Smooth muscle cell (in vitro differentiated cells): ENCODE results near the gene SENP3. TPM values are rescaled to one million over a fixed set of nuclear protein-coding genes. Genes with fewer than 3 reads are reported as not detected.

Experiments used
- DNase-seq: peaks from one replicate; lab custom pipeline; 2025; ENCODE audit not compliant: unreplicated experiment; lab: John Stamatoyannopoulos, UW
- H2AFZ ChIP-seq: fragments of 200-600 bp; sonication (generic); 2 replicates; pipeline ENCODE4 v1.6.0; 2016; ENCODE audit warnings: antibody characterized with exemption, low read depth, mild to moderate bottlenecking
- H3F3A ChIP-seq: fragments of 200-600 bp; sonication (generic); 2 replicates; pipeline ENCODE4 v1.6.0; 2017; ENCODE audit warnings: antibody characterized with exemption, low read depth
- H3K27ac ChIP-seq: fragments of 200-600 bp; sonication (generic); 2 replicates; pipeline ENCODE4 v1.5.1; 2016; ENCODE audit warnings: low read depth, mild to moderate bottlenecking
- H3K27me3 ChIP-seq: fragments of 200-600 bp; sonication (generic); 2 replicates; pipeline ENCODE4 v1.6.1; 2016; ENCODE audit warnings: low read depth, mild to moderate bottlenecking
- H3K36me3 ChIP-seq: fragments of 200-600 bp; sonication (generic); 2 replicates; pipeline ENCODE4 v1.5.1; 2016; ENCODE audit warnings: low read depth
- H3K4me1 ChIP-seq: fragments of 200-600 bp; sonication (generic); 2 replicates; pipeline ENCODE4 v1.5.1; 2016; ENCODE audit warnings: low read depth
- H3K4me2 ChIP-seq: fragments of 200-600 bp; sonication (generic); 2 replicates; pipeline ENCODE4 v1.6.0; 2016; ENCODE audit warnings: mild to moderate bottlenecking
- H3K4me3 ChIP-seq: fragments of 200-600 bp; sonication (generic); 2 replicates; pipeline ENCODE4 v1.5.1; 2016; ENCODE audit warnings: mild to moderate bottlenecking
- H3K79me2 ChIP-seq: fragments of 200-600 bp; sonication (generic); 2 replicates; pipeline ENCODE4 v1.6.0; 2016; ENCODE audit warnings: low read depth, mild to moderate bottlenecking
- H3K9ac ChIP-seq: fragments of 200-600 bp; sonication (generic); 2 replicates; pipeline ENCODE4 v1.6.0; 2016; ENCODE audit warnings: low read depth
- H3K9me3 ChIP-seq: fragments of 200-600 bp; sonication (generic); replicated peaks from 2 replicates; pipeline ENCODE4 v1.5.1; 2016; ENCODE audit warnings: low read depth
- H4K20me1 ChIP-seq: fragments of 200-600 bp; sonication (generic); 2 replicates; pipeline ENCODE4 v1.6.0; 2016; ENCODE audit warnings: low read depth
- WGBS: methylation state at CpG from one replicate; pipeline ENCODE4 v1.1.7; 2016; ENCODE audit warnings: low lambda C conversion rate; 5-methylcytosine and 5-hydroxymethylcytosine counted together
- polyA plus RNA-seq: library from polyadenylated mRNA; unstranded; fragments of >200 nt; fragmentation: Nextera tagmentation; extraction: Ambion mirVana; gene quantifications from 2 replicates; pipeline ENCODE4 v1.2.1, GENCODE V29; 2016
- total RNA-seq: library from RNA; depleted of rRNA; stranded (reverse); fragments of >200 nt; gene quantifications from 2 replicates; pipeline ENCODE4 v1.2.3, GENCODE V29; 2014
- TF ChIP-seq, protein P1 (sequence below): fragments of 200-600 bp; sonication (generic); IDR thresholded peaks from 2 replicates; pipeline ENCODE4 v1.5.1; 2017; ENCODE audit warnings: borderline replicate concordance, mild to moderate bottlenecking, antibody characterized with exemption; ENCODE audit not compliant: insufficient read depth, poor library complexity, severe bottlenecking

SENP3 gene
- total and polyA plus RNA-seq, 2 experiments from 2014 or later = 33.7 to 72.1 TPM

DNA sequence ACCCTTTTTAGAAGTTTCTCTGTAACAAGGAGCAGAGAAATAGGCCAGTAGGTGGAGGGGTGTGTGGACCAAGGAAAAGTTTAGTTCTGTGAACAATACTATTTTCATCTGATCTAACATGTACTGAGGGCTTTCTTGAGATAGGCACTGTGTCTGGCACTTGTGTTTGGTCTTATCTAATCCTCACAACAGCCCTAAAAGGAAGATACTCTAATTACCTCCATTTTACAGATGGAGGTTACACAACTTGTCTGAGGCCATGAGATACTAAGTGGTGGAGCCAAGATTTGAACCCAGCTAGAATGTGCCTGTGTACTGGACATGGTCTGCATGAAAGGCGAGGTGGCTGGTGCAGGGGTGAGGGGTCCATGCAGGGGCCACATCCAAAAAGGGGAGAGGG lies 8.4 kb upstream of the SENP3 start:
- TF ChIP-seq, protein P1, sequence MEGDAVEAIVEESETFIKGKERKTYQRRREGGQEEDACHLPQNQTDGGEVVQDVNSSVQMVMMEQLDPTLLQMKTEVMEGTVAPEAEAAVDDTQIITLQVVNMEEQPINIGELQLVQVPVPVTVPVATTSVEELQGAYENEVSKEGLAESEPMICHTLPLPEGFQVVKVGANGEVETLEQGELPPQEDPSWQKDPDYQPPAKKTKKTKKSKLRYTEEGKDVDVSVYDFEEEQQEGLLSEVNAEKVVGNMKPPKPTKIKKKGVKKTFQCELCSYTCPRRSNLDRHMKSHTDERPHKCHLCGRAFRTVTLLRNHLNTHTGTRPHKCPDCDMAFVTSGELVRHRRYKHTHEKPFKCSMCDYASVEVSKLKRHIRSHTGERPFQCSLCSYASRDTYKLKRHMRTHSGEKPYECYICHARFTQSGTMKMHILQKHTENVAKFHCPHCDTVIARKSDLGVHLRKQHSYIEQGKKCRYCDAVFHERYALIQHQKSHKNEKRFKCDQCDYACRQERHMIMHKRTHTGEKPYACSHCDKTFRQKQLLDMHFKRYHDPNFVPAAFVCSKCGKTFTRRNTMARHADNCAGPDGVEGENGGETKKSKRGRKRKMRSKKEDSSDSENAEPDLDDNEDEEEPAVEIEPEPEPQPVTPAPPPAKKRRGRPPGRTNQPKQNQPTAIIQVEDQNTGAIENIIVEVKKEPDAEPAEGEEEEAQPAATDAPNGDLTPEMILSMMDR = no peak
- Histone ChIP-seq H3K4me3 (no peak overlapping the region), H3K9me3 (no peaks in the 10 kb centered on the region), H3K4me1 (peaks cover 11% of the 10 kb centered on the region), H3K27me3 (no peaks in the 10 kb centered on the region), H3K79me2 (no peaks in the 10 kb centered on the region), H3K9ac (no peak overlapping the region), H3K27ac (no peak overlapping the region), H3K4me2 (no peak overlapping the region), H3K36me3 (no peaks in the 10 kb centered on the region), H4K20me1 (no peaks in the 10 kb centered on the region), H3F3A (no peaks in the 10 kb centered on the region), H2AFZ (no peak overlapping the region)
- no peak for DNase-seq
- 94% methylated on average over 1 of the region's 1 CpG for WGBS

DNA sequence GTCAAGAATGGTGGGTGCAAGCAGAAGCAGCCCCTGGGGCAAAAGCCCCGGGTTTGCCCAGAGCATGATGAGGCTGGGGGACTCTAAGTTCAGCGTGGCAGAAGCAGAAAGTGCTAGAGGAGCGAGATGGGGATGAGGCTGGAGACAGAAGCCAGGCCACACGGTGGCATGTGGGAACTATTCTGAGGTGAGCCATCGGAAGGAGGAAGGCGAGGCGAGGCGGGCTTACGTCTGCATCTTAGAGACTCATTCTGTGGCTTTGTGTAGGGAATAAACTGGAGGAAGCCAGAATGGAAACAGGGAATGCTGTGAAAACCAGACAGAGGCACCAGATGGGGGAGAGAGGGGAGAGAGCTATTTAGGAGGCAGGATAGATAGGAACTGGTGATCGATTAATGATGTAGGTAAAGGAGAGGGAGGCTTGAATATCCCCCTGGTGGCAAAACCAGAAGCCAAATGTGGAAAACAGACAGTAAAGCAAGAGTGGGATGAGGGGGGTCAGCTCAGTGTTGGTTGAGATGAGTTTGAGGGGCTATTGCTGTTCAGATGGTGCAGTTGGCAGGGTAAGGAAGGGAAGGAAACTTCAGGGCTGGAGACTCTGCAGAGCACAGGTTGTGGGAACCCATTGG lies 6.3 kb upstream of the SENP3 start:
- H3K79me2 ChIP-seq = no peaks in the 10 kb centered on the region
- TF ChIP-seq, protein P1 = no peak
- H3K9ac ChIP-seq = no peak overlapping the region
- no peaks in the 10 kb centered on the region for H3K27me3 ChIP-seq
- 77% methylated on average over 10 of the region's 10 CpGs for whole genome bisulfite sequencing
- no peaks in the 10 kb centered on the region for H3K9me3 ChIP-seq
- no peaks in the 10 kb centered on the region for H3F3A ChIP-seq
- H3K36me3 ChIP-seq = no peaks in the 10 kb centered on the region
- H3K4me1 ChIP-seq = peaks cover 15% of the 10 kb centered on the region
- no peak overlapping the region for H3K4me2 ChIP-seq
- no peak overlapping the region for H2AFZ ChIP-seq
- no peak overlapping the region for H3K27ac ChIP-seq
- no peaks in the 10 kb centered on the region for H4K20me1 ChIP-seq
- no peak overlapping the region for H3K4me3 ChIP-seq
- no peak for DNase-seq

DNA sequence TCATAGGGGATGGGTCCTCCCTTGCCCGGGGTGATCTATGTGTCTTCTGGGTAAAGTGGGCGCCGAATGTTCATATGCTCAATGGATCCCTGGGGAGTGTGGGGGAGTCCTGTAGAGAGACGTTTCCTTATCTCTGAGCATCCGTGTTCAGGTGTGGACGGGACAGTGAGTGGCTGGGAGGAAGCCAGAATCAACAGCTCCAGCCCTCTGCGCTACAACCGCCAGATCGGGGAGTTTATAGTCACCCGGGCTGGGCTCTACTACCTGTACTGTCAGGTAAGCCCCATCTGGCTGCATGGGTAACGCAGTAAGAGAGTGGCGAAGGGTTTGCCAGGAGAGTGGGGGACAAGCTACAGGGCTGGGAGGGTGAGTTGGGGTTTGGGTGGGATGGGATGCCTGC lies 5.1 kb upstream of the SENP3 start:
- no peak overlapping the region for H3K27ac ChIP-seq
- H3K4me1 ChIP-seq = peaks cover 19% of the 10 kb centered on the region
- 98% methylated on average over 12 of the region's 12 CpGs for WGBS
- no peaks in the 10 kb centered on the region for H3K9me3 ChIP-seq
- H3K79me2 ChIP-seq = no peaks in the 10 kb centered on the region
- H3F3A ChIP-seq = no peaks in the 10 kb centered on the region
- H3K4me3 ChIP-seq = no peak overlapping the region
- no peak overlapping the region for H3K9ac ChIP-seq
- H3K36me3 ChIP-seq = no peaks in the 10 kb centered on the region
- no peak overlapping the region for H2AFZ ChIP-seq
- no peak overlapping the region for H3K4me2 ChIP-seq
- H4K20me1 ChIP-seq = no peaks in the 10 kb centered on the region
- TF ChIP-seq, protein P1 = no peak
- no peak for DNase-seq
- H3K27me3 ChIP-seq = no peaks in the 10 kb centered on the region

DNA sequence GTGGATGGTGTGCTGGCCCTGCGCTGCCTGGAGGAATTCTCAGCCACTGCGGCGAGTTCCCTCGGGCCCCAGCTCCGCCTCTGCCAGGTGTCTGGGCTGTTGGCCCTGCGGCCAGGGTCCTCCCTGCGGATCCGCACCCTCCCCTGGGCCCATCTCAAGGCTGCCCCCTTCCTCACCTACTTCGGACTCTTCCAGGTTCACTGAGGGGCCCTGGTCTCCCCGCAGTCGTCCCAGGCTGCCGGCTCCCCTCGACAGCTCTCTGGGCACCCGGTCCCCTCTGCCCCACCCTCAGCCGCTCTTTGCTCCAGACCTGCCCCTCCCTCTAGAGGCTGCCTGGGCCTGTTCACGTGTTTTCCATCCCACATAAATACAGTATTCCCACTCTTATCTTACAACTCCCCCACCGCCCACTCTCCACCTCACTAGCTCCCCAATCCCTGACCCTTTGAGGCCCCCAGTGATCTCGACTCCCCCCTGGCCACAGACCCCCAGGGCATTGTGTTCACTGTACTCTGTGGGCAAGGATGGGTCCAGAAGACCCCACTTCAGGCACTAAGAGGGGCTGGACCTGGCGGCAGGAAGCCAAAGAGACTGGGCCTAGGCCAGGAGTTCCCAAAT lies 4.5 kb upstream of the SENP3 start:
- Histone ChIP-seq H4K20me1 (no peaks in the 10 kb centered on the region), H3K4me3 (no peak overlapping the region), H3K9me3 (no peaks in the 10 kb centered on the region), H3K27ac (no peak overlapping the region), H3K4me1 (peaks cover 19% of the 10 kb centered on the region), H3K4me2 (no peak overlapping the region), H3K27me3 (no peaks in the 10 kb centered on the region), H3F3A (peaks cover 1% of the 10 kb centered on the region), H3K79me2 (peaks cover 3% of the 10 kb centered on the region), H2AFZ (no peak overlapping the region), H3K9ac (no peak overlapping the region), H3K36me3 (no peaks in the 10 kb centered on the region)
- TF ChIP-seq, protein P1 = no peak
- DNase-seq = no peak
- 76% methylated on average over 16 of the region's 19 CpGs for WGBS
